IMR-90 (cell line): ENCODE measurements around the gene CD6.

Experiments
- CEBPB ChIP-seq: IDR thresholded peaks from 2 replicates; pipeline ENCODE4 v1.6.1; 2012; ENCODE audit warnings: low read depth, low read length, improper control_type of control experiment
- CHD1 ChIP-seq: IDR thresholded peaks from 2 replicates; pipeline ENCODE4 v1.6.1; 2012; ENCODE audit warnings: low read depth, low read length, improper control_type of control experiment
- CTCF ChIP-seq: conservative IDR thresholded peaks from 2 replicates; pipeline ENCODE4 v1.5.1; 2012; ENCODE audit warnings: mild to moderate bottlenecking, low read depth, low read length, improper control_type of control experiment
- ELK1 ChIP-seq: fragments of 150-350 bp; IDR thresholded peaks from 2 replicates; pipeline ENCODE4 v1.6.1; 2016; ENCODE audit warnings: low read depth, mild to moderate bottlenecking, low read length, moderate library complexity, borderline replicate concordance
- MAFK ChIP-seq: IDR thresholded peaks from 2 replicates; pipeline ENCODE4 v1.6.1; 2012; ENCODE audit warnings: low read depth, low read length, improper control_type of control experiment
- MAZ ChIP-seq: IDR thresholded peaks from 2 replicates; pipeline ENCODE4 v1.6.1; 2012; ENCODE audit warnings: low read depth, mild to moderate bottlenecking, low read length, improper control_type of control experiment, moderate library complexity, borderline replicate concordance
- MXI1 ChIP-seq: IDR thresholded peaks from 2 replicates; pipeline ENCODE4 v1.6.1; 2012; ENCODE audit warnings: low read depth, mild to moderate bottlenecking, low read length, moderate library complexity, borderline replicate concordance
- POLR2A ChIP-seq: IDR thresholded peaks from 2 replicates; pipeline ENCODE4 v1.6.1; 2012; ENCODE audit warnings: mild to moderate bottlenecking, low read depth, low read length
- RCOR1 ChIP-seq: IDR thresholded peaks from 2 replicates; pipeline ENCODE4 v1.6.1; 2012; ENCODE audit warnings: mild to moderate bottlenecking, low read length, improper control_type of control experiment; ENCODE audit not compliant: insufficient replicate concordance
- RFX5 ChIP-seq: IDR thresholded peaks from 2 replicates; pipeline ENCODE4 v1.8.0; 2012; ENCODE audit warnings: low read depth, mild to moderate bottlenecking, low read length, moderate library complexity
- SMC3 ChIP-seq: fragments of 150-350 bp; IDR thresholded peaks from 2 replicates; pipeline ENCODE4 v1.6.1; 2016; ENCODE audit warnings: low read depth, mild to moderate bottlenecking, antibody characterized with exemption, low read length, moderate library complexity
- USF2 ChIP-seq: fragments of 150-350 bp; IDR thresholded peaks from 2 replicates; pipeline ENCODE4 v1.6.1; 2017; ENCODE audit warnings: mild to moderate bottlenecking, antibody characterized with exemption, low read length, low read depth

GRCh38 chr11:60948250-60948649 is 23.2 kb upstream of the CD6 start:
- no peak for TF ChIP-seq MXI1
- TF ChIP-seq CTCF, result no peak
- TF ChIP-seq POLR2A, result no peak
- no peak for TF ChIP-seq CEBPB
- no peak for TF ChIP-seq USF2
- no peak for TF ChIP-seq MAFK
- TF ChIP-seq CHD1, result no peak
- TF ChIP-seq MAZ, result no peak
- TF ChIP-seq RCOR1, result no peak
- TF ChIP-seq RFX5, result no peak
- TF ChIP-seq SMC3, result no peak
- TF ChIP-seq ELK1, result no peak
